ENCODE results near the gene DUSP22. TPM values are rescaled to one million over a fixed set of nuclear protein-coding genes. Genes with fewer than 3 reads are reported as not detected.

Gene DUSP22
- total RNA-seq, 1 experiment from 2014 or later = 16.0 TPM

- no peak for DNase-seq (ENCODE audit: low spot score)
- Histone ChIP-seq H3K4me1 (ENCODE audit: insufficient read depth, low read length, poor library complexity, severe bottlenecking) (no peaks in the 10 kb centered on the region), H3K36me3 (ENCODE audit: insufficient read depth, low read length, poor library complexity, severe bottlenecking) (no peaks in the 10 kb centered on the region), H3K27ac (ENCODE audit: low read depth, low read length, poor library complexity, severe bottlenecking) (no peak overlapping the region), H3K4me3 (ENCODE audit: low read depth, low read length, poor library complexity, severe bottlenecking) (no peak overlapping the region), H3K27me3 (replicated peaks; ENCODE audit: insufficient read depth, low read depth, low read length, poor library complexity) (peaks cover 63% of the 10 kb centered on the region), H3K9me3 (ENCODE audit: low read depth, low read length, poor library complexity, severe bottlenecking) (no peaks in the 10 kb centered on the region)
- TF ChIP-seq EZH2 (IDR thresholded peaks at IDR 0.05; ENCODE audit: borderline replicate concordance, low read depth, low read length, poor library complexity, severe bottlenecking) (no peak), CTCF (conservative IDR thresholded peaks at IDR 0.05; ENCODE audit: low read depth, low read length) (no peak)
- no TSS peak for BruUV-seq (replicated peaks)
- ChIA-PET CTCF (no interaction called here), POLR2A (ENCODE audit: low non-redundant PET) (no interaction called here)
- intact Hi-C loops (cut with micrococcal nuclease; ENCODE audit: unreplicated experiment) = no loop called here
These were observed 106.3 kb downstream of the DUSP22 start for GRCh38 chr6:398558-399078.

- no peak for DNase-seq (ENCODE audit: low spot score)
- no TSS peak for BruUV-seq (replicated peaks)
- intact Hi-C loops (cut with micrococcal nuclease; ENCODE audit: unreplicated experiment) = no loop called here
- no peak overlapping the region for H3K4me3 ChIP-seq (ENCODE audit: low read depth, low read length, poor library complexity, severe bottlenecking)
- TF ChIP-seq CTCF (conservative IDR thresholded peaks at IDR 0.05; ENCODE audit: low read depth, low read length) (no peak), EZH2 (IDR thresholded peaks at IDR 0.05; ENCODE audit: borderline replicate concordance, low read depth, low read length, poor library complexity, severe bottlenecking) (no peak)
- no peaks in the 10 kb centered on the region for H3K36me3 ChIP-seq (ENCODE audit: insufficient read depth, low read length, poor library complexity, severe bottlenecking)
- H3K4me1 ChIP-seq (ENCODE audit: insufficient read depth, low read length, poor library complexity, severe bottlenecking) = no peaks in the 10 kb centered on the region
- no peak overlapping the region for H3K27ac ChIP-seq (ENCODE audit: low read depth, low read length, poor library complexity, severe bottlenecking)
- H3K9me3 ChIP-seq (ENCODE audit: low read depth, low read length, poor library complexity, severe bottlenecking) = no peaks in the 10 kb centered on the region
- ChIA-PET POLR2A (ENCODE audit: low non-redundant PET) (no interaction called here), CTCF (no interaction called here)
- H3K27me3 ChIP-seq (replicated peaks; ENCODE audit: insufficient read depth, low read depth, low read length, poor library complexity) = peaks cover 52% of the 10 kb centered on the region
These were observed 107.7 kb downstream of the DUSP22 start for GRCh38 chr6:399785-400534.

- H3K4me3 ChIP-seq (ENCODE audit: low read depth, low read length, poor library complexity, severe bottlenecking) = no peak overlapping the region
- POLR2A ChIA-PET (ENCODE audit: low non-redundant PET) = no interaction called here
- H3K27ac ChIP-seq (ENCODE audit: low read depth, low read length, poor library complexity, severe bottlenecking) = no peak overlapping the region
- H3K4me1 ChIP-seq (ENCODE audit: insufficient read depth, low read length, poor library complexity, severe bottlenecking) = no peaks in the 10 kb centered on the region
- BruUV-seq (replicated peaks) = no TSS peak
- CTCF ChIA-PET = no interaction called here
- TF ChIP-seq EZH2 (IDR thresholded peaks at IDR 0.05; ENCODE audit: borderline replicate concordance, low read depth, low read length, poor library complexity, severe bottlenecking) (no peak), CTCF (conservative IDR thresholded peaks at IDR 0.05; ENCODE audit: low read depth, low read length) (no peak)
- no peaks in the 10 kb centered on the region for H3K36me3 ChIP-seq (ENCODE audit: insufficient read depth, low read length, poor library complexity, severe bottlenecking)
- peaks cover 47% of the 10 kb centered on the region for H3K27me3 ChIP-seq (replicated peaks; ENCODE audit: insufficient read depth, low read depth, low read length, poor library complexity)
- DNase-seq (ENCODE audit: low spot score) = no peak
- no peaks in the 10 kb centered on the region for H3K9me3 ChIP-seq (ENCODE audit: low read depth, low read length, poor library complexity, severe bottlenecking)
- intact Hi-C loops (cut with micrococcal nuclease; ENCODE audit: unreplicated experiment) = no loop called here
These were observed 108.5 kb downstream of the DUSP22 start for GRCh38 chr6:400815-401214.

Other genes starting within 250 kb of the DUSP22 start
- gene IRF4, start 99.3 kb downstream of the DUSP22 start, total RNA-seq (2021) = 0.07 and 0.37 TPM in 2 replicates